Measurements from ENCODE around the gene GRID1.
"Not testable (repeated sequence)": the region's sequence is repeated elsewhere in the genome, so short reads cannot be mapped to it uniquely, and the experiment has no call there.

The GRID1 gene

GRCh38 chr10:86051586-86051985 lies 315.0 kb downstream of the GRID1 start:
- DNase-seq, result no peak

GRCh38 chr10:86049442-86049841 lies 317.2 kb downstream of the GRID1 start:
- DNase-seq, result no peak

GRCh38 chr10:86048973-86049372 lies 317.6 kb downstream of the GRID1 start:
- no peak for DNase-seq

DNA sequence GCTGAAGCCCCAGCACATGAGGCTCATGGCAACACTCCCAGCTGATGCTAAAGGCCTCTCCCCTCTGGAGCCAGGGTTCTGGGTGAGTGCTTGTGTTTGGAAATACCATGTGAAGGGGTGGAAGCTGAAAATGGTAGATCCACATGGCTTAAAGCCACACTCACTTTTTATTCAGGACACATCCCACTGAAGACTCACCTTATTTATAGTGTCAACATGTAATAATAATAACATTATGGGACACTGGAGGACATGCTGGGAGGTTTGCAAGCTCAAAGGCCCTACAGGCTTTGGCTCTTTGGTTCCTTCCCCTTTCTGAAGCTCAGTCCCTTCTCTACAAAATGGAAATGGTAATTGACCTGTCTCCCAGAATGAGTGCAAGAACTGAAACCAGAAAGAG lies 318.0 kb downstream of the GRID1 start:
- DNase-seq, result no peak

- DNase-seq, result no peak
Measured at GRCh38 chr10:86047588-86047987, 319.0 kb downstream of the GRID1 start.

- no peak for DNase-seq
Measured at GRCh38 chr10:86046845-86047460, 319.6 kb downstream of the GRID1 start.

DNA sequence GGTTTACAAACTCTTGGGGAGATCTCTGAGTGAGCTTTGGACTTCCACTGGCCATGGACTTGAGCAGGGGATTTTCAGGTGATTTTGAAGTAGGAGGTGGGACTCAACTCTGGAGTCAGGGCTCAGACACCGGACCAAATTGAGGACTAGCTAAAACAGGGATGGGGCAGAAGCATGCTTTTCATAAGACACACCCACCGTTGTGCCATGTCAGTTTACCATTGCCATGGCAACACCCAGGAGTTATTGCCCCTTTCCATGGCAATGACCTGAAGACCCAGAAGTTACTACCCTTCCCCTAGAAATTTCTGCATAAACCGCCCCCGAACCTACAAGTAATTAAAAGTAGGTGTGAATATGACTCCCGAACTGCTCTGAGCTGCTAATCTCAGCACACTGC lies 320.7 kb downstream of the GRID1 start:
- DNase-seq, result no peak

- DNase-seq, result no peak
Measured at GRCh38 chr10:86044029-86044428, 322.6 kb downstream of the GRID1 start.

- no peak for DNase-seq
Measured at GRCh38 chr10:86043236-86043635, 323.4 kb downstream of the GRID1 start.

DNA sequence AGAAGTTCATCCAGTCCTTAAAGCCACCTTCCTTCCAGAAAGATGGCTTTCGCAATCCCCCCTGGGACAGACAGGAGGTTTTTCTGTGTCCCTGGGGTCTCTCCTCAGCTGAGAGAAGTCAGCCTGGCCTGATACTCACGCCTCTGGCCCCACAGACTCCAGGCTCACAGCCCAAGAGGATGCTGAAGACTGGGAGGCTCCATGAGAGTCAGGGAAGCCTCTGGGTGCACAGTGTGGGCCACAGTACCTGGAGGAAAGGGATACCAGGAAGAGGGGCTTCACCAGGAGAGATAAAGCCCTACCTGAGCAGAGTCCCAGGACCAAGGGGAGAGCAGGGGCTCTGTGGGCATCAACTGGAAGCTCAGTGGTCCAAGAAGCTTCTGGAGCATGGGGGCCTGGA lies 324.4 kb downstream of the GRID1 start:
- no peak for DNase-seq

DNA sequence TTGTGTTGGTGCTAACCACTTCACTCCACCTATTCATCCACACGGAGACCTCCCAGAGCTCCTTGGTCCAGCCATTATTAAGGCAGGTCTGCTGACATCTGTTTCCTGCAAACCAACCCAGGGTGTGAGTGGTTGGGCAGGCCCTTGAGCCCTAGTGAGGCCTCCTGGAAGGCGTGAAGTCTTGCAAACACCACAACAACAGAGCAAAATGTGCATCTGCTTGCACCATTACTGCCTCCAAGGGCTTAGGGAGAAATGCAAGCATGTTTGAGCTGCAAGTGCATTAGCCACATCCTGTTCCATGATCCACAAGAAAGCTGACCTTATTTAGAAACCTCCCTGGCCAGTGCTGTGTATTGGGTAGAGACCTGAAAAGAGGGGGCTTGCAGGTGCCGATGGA lies 325.5 kb downstream of the GRID1 start:
- no peak for DNase-seq

GRCh38 chr10:86038371-86038770 lies 328.2 kb downstream of the GRID1 start:
- DNase-seq, result no peak

GRCh38 chr10:86037096-86037495 lies 329.5 kb downstream of the GRID1 start:
- DNase-seq, result no peak

GRCh38 chr10:86036544-86036831 lies 330.1 kb downstream of the GRID1 start:
- no peak for DNase-seq

DNA sequence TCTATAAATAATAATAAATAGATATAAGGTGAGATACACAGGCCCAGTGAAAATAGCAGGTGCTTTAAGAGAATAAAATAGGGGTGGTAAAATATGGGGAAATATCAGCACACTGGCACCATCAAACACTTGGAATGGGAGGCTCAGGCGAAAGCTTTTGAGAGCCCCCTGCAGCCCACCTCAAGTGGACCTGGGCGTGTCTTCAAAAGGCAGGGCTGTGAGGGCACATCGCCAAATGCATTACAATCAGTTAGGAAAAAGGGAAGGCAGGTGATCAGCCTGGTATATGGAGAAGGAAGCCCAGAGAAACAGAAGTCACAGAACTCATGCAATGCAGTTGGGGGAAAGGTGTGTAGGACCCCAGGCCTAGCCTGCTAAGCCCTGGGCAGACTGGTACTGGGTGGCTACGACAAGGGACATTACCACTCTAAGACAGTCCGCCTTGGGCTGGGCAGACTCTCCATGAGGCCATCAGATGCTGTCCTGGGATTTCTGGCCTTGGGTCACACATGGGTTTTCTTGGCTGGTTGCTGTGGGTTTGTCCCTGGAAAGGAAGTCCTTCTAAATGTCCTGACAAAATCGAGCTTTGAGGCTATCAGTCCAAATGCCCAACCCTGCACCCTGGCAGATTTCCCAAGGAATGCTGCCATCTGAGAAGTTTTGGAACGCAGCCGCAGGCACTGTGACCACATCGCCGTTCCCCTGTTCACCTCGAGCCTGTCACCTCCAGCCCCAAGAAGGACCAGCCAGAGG lies 330.6 kb downstream of the GRID1 start:
- no peak for DNase-seq

GRCh38 chr10:86034710-86035109 lies 331.9 kb downstream of the GRID1 start:
- DNase-seq, result no peak

DNA sequence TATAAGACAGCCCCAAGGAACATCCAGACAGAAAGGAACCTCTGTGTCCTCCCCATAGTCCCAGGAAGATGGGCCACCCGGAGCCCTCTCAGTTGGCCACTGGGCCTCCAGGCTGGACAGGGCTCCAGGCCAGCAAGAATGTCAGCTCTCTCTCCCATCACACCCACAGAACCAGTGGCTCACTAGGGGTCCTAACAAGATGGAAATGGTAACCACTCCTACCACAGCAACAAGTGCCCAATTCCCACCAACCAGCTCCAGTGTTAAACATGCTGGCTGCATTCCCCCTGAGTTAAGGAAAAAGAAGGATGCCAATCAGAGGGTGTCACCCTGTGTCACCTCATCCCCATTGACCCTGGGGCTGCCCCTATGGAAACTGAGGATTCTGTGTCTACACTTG lies 333.0 kb downstream of the GRID1 start:
- no peak for DNase-seq

DNA sequence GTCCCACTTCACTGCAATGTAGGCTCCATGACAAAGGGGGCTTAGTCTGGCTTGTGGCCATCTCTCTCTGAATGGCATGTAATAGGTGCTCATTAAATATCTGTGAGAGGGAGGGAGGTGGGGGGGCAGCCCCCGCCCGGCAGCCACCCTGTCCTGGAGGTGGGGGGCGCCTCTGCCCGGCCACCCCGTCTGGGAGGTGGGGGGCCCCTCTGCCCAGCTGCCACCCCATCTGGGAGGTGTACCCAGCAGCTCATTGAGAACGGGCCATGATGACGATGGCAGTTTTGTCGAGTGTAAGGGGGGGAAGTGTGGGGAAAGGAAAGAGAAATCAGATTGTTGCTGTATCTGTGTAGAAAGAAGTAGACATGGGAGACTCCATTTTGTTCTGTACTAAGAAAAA lies 334.5 kb downstream of the GRID1 start:
- DNase-seq, result not testable (repeated sequence)

DNA sequence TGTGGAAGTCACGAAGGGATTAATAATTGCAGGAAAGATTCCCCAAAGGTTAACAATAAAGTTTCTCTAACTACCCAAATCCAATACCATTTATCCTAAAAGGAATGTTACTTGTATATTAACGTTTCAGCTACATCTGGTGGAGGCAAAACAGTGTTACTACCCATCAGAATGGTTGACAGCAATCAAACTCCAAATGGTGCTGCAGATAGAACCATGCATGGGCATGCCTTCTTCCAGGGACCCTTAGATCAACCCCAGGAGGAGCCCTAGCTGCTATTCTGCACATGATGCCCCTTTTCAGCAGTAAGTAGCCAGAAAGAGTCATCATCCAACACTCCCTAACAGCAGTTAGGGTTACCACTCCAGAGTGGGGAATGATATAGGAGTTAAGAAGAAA lies 336.3 kb downstream of the GRID1 start:
- DNase-seq, result no peak

DNA sequence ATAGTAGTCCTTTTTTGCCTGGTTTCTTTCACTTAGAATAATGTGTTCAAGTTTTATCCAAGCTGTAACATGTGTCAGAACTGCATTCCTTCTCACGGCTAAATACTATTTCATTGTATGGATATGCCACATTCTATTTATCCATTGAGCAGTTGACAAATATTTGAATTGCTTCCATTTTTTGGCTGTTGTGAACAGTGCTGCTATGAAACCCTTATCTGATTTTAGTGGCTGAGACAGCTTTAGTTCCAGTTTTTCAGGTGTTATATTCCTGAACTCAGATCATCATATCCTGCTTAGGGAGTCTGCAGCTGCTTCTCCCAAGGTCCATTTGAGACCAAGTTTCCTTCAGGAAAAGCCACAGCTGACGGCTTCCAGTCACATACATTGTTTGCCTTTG lies 339.2 kb downstream of the GRID1 start:
- no peak for DNase-seq

DNA sequence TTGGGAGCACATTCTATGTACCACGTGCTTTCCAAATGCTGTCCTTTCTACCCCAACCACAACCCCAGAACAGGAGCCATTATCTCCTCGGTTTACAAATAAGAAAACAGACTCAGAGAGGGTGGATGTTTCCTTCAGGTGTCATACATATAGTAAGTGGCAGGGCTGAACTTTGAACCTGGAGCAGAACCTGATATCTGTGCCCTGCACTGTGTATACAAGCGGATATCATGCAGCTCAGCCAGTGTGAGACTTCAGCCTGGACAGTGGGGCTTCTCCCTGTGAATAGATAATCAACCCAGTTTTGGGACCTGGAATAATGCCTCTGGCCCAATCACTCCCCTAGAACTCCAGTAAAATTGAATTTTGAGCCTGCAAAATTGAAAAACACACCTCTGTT lies 341.1 kb downstream of the GRID1 start:
- no peak for DNase-seq

DNA sequence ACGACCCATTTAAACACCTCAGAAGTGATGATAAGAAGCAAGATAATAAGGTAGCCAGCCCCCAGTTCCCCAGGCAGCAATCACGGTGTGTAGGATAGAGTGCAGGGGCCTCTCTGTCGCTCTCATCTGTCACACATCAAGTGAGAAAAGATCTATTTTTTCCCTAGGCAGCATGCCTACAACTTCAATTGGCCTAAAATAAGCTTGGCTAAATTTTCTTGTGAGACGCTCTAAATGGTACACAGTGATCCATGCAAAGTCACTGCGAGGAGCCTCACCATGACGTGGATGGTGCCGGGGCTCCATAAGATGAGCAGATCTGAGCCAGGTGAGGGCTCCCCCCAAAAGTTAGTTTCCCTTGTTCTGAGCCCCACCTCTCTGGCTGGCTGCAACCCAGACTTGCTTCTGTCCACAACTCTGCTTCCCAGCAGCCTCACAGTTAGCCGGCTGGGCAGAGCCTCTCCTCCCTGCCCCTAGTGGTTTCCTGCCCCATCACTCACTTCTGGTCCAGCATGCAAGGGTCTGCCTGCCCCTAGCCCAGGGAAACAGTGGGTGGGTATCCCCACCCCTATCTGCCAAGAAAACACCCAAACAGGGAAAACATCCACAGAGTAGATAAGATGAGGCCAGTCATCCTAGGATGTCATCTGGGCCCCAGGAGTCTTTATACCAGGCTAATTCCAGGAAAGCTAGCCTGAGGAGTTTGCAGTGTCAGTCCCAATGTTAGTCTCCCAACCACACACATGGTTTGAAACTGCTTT lies 342.1 kb downstream of the GRID1 start:
- DNase-seq, result no peak

DNA sequence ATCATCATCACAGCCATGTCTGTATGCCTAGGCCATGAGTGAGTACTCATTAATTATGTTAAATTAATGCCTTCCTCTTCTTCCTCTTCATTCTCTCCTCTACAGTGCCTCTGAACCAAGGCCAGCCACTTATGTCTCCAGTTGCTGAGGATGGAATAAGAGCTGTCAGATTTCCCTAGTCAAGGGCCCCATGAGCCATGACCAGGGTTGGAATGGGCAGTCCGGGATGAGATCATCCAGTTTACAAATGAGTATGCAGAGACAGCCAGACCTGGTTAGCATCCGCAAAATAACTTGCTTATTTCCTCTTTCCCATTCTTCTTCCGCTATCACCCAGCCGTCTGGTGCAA lies 342.7 kb downstream of the GRID1 start:
- DNase-seq, result no peak

DNA sequence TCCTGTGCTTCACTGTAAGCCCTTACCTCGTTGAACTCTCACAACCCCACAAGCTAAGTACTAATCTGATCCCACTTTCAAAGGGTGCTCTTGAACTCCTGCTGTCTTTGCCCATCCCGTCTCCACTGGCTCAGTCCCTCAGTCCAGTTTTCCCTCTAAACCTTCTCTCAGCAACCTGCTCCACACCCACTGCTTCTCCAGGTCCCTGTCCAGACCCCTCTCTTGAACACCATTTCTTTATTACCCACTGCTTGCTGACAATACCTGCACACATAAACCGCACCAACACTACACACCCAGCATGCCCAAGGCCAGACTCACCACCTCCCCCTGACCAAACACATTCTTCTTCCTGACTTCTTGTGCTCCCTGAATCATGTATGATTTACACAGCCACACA lies 343.3 kb downstream of the GRID1 start:
- DNase-seq, result no peak

- DNase-seq, result no peak
Measured at GRCh38 chr10:86022906-86023305, 343.7 kb downstream of the GRID1 start.

All from activated CD8-positive, alpha-beta memory T cell treated with anti-CD3 and anti-CD28 coated beads, Interleukin-2, amount 50 U/mL, for 4 hours (primary cell).